NT2/D1 (cell line): ENCODE data around the gene LARP4.

Source experiments
- SUZ12 ChIP-seq: IDR thresholded peaks from 2 replicates; pipeline ENCODE4 v1.6.1; 2011; ENCODE audit not compliant: insufficient read length, insufficient read depth; ENCODE audit errors: extremely low read depth
- YY1 ChIP-seq: IDR thresholded peaks from 2 replicates; pipeline ENCODE4 v1.6.1; 2011; ENCODE audit not compliant: insufficient read length, insufficient read depth
- ZNF274 ChIP-seq: IDR thresholded peaks from 2 replicates; pipeline ENCODE4 v1.6.1; 2011; ENCODE audit warnings: mild to moderate bottlenecking, low read depth, low read length

DNA sequence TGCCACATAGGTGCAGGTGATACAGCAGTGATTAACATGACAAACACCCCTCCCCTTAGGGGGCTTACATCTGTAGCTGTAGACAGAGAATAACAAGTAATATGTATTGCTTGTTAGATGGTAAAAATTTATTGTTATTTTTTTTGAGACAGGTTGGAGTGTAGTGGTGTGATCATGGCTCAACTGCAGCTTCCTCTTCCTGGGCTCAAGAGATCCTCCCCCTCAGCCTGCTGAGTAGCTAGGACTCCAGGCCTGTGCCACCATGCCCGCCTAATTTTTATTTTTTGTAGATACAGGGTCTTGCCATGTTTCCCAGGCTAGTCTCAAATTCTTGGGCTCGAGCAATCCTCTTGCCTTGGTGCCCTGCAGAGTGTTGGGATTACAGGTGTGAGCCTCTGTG lies 123.9 kb downstream of the LARP4 start:
- TF ChIP-seq ZNF274 (no peak), YY1 (no peak), SUZ12 (no peak)
